ENCODE measurements around the gene ERI2. TPM values are rescaled to one million over a fixed set of nuclear protein-coding genes. Genes with fewer than 3 reads are reported as not detected.

ERI2 gene
- total RNA-seq, 1 donor, result 26.3 TPM

GRCh38 chr16:20849589-20850390 is 43.5 kb upstream of the ERI2 start:
- DNase-seq (ENCODE audit: low read depth), result peak; percentile 75
- no peak overlapping the region for H3K4me3 ChIP-seq (ENCODE audit: low read depth, low read length)
- peak; percentile 100 for TF ChIP-seq CTCF (IDR thresholded peaks at IDR 0.05; ENCODE audit: insufficient read depth, low read depth, low read length)

GRCh38 chr16:20847550-20847949 is 41.3 kb upstream of the ERI2 start:
- no peak for TF ChIP-seq CTCF (IDR thresholded peaks at IDR 0.05; ENCODE audit: insufficient read depth, low read depth, low read length)
- DNase-seq (ENCODE audit: low read depth), result no peak
- H3K4me3 ChIP-seq (ENCODE audit: low read depth, low read length), result no peak overlapping the region

- no peak overlapping the region for H3K4me3 ChIP-seq (ENCODE audit: low read depth, low read length)
- TF ChIP-seq CTCF (IDR thresholded peaks at IDR 0.05; ENCODE audit: insufficient read depth, low read depth, low read length), result no peak
- DNase-seq (ENCODE audit: low read depth), result no peak
Observed at GRCh38 chr16:20846551-20846950, 40.3 kb upstream of the ERI2 start.

- no peak for TF ChIP-seq CTCF (IDR thresholded peaks at IDR 0.05; ENCODE audit: insufficient read depth, low read depth, low read length)
- H3K4me3 ChIP-seq (ENCODE audit: low read depth, low read length), result no peak overlapping the region
- DNase-seq (ENCODE audit: low read depth), result no peak
Observed at GRCh38 chr16:20846030-20846429, 39.8 kb upstream of the ERI2 start.

- no peak overlapping the region for H3K4me3 ChIP-seq (ENCODE audit: low read depth, low read length)
- no peak for TF ChIP-seq CTCF (IDR thresholded peaks at IDR 0.05; ENCODE audit: insufficient read depth, low read depth, low read length)
- DNase-seq (ENCODE audit: low read depth), result no peak
Observed at GRCh38 chr16:20844588-20844987, 38.3 kb upstream of the ERI2 start.

- no peak for TF ChIP-seq CTCF (IDR thresholded peaks at IDR 0.05; ENCODE audit: insufficient read depth, low read depth, low read length)
Observed at GRCh38 chr16:20844054-20844453, 37.8 kb upstream of the ERI2 start.

GRCh38 chr16:20839504-20839903 is 33.2 kb upstream of the ERI2 start:
- TF ChIP-seq CTCF (IDR thresholded peaks at IDR 0.05; ENCODE audit: insufficient read depth, low read depth, low read length), result no peak
- H3K4me3 ChIP-seq (ENCODE audit: low read depth, low read length), result no peak overlapping the region
- DNase-seq (ENCODE audit: low read depth), result no peak

More at GRCh38 chr16:20844054-20844453, 37.8 kb upstream of the ERI2 start:
- no peak for DNase-seq (ENCODE audit: low read depth)
- H3K4me3 ChIP-seq (ENCODE audit: low read depth, low read length), result no peak overlapping the region

Measured in fibroblast of villous mesenchyme (primary cell).